ENCODE measurements around the gene OSBPL10.

The OSBPL10 gene

GRCh38 chr3:31661993-31662670 is 318.9 kb downstream of the OSBPL10 start:
- no peak for TF ChIP-seq ZNF274 (IDR thresholded peaks at IDR 0.05; ENCODE audit: low read depth, low read length)
- no peak overlapping the region for H3K4me3 ChIP-seq (ENCODE audit: low read length)

- no peak overlapping the region for H3K4me3 ChIP-seq (ENCODE audit: low read length)
- no peak for TF ChIP-seq ZNF274 (IDR thresholded peaks at IDR 0.05; ENCODE audit: low read depth, low read length)
Measured at GRCh38 chr3:31661286-31661685, 319.8 kb downstream of the OSBPL10 start.

- no peak overlapping the region for H3K4me3 ChIP-seq (ENCODE audit: low read length)
- no peak for TF ChIP-seq ZNF274 (IDR thresholded peaks at IDR 0.05; ENCODE audit: low read depth, low read length)
Measured at GRCh38 chr3:31659246-31659645, 321.8 kb downstream of the OSBPL10 start.

- H3K4me3 ChIP-seq (ENCODE audit: low read length) = no peak overlapping the region
- TF ChIP-seq ZNF274 (IDR thresholded peaks at IDR 0.05; ENCODE audit: low read depth, low read length) = no peak
Measured at GRCh38 chr3:31654998-31655397, 326.1 kb downstream of the OSBPL10 start.

GRCh38 chr3:31653464-31653863 is 327.6 kb downstream of the OSBPL10 start:
- TF ChIP-seq ZNF274 (IDR thresholded peaks at IDR 0.05; ENCODE audit: low read depth, low read length) = no peak

GRCh38 chr3:31652296-31652695 is 328.8 kb downstream of the OSBPL10 start:
- H3K4me3 ChIP-seq (ENCODE audit: low read length) = no peak overlapping the region
- no peak for TF ChIP-seq ZNF274 (IDR thresholded peaks at IDR 0.05; ENCODE audit: low read depth, low read length)

More at GRCh38 chr3:31653464-31653863, 327.6 kb downstream of the OSBPL10 start:
- no peak overlapping the region for H3K4me3 ChIP-seq (ENCODE audit: low read length)

- H3K4me3 ChIP-seq (ENCODE audit: low read length) = no peak overlapping the region
- no peak for TF ChIP-seq ZNF274 (IDR thresholded peaks at IDR 0.05; ENCODE audit: low read depth, low read length)
Measured at GRCh38 chr3:31648286-31648968, 332.6 kb downstream of the OSBPL10 start.

- no peak for TF ChIP-seq ZNF274 (IDR thresholded peaks at IDR 0.05; ENCODE audit: low read depth, low read length)
- no peak overlapping the region for H3K4me3 ChIP-seq (ENCODE audit: low read length)
Measured at GRCh38 chr3:31645256-31645655, 335.8 kb downstream of the OSBPL10 start.

- TF ChIP-seq ZNF274 (IDR thresholded peaks at IDR 0.05; ENCODE audit: low read depth, low read length) = no peak
- no peak overlapping the region for H3K4me3 ChIP-seq (ENCODE audit: low read length)
Measured at GRCh38 chr3:31639828-31640227, 341.2 kb downstream of the OSBPL10 start.

- H3K4me3 ChIP-seq (ENCODE audit: low read length) = no peak overlapping the region
- no peak for TF ChIP-seq ZNF274 (IDR thresholded peaks at IDR 0.05; ENCODE audit: low read depth, low read length)
Measured at GRCh38 chr3:31636694-31637442, 344.2 kb downstream of the OSBPL10 start.

- no peak overlapping the region for H3K4me3 ChIP-seq (ENCODE audit: low read length)
- no peak for TF ChIP-seq ZNF274 (IDR thresholded peaks at IDR 0.05; ENCODE audit: low read depth, low read length)
Measured at GRCh38 chr3:31636049-31636448, 345.0 kb downstream of the OSBPL10 start.

- H3K4me3 ChIP-seq (ENCODE audit: low read length) = no peak overlapping the region
- no peak for TF ChIP-seq ZNF274 (IDR thresholded peaks at IDR 0.05; ENCODE audit: low read depth, low read length)
Measured at GRCh38 chr3:31635545-31635944, 345.5 kb downstream of the OSBPL10 start.

GRCh38 chr3:31634476-31634875 is 346.6 kb downstream of the OSBPL10 start:
- TF ChIP-seq ZNF274 (IDR thresholded peaks at IDR 0.05; ENCODE audit: low read depth, low read length) = no peak
- no peak overlapping the region for H3K4me3 ChIP-seq (ENCODE audit: low read length)

- TF ChIP-seq ZNF274 (IDR thresholded peaks at IDR 0.05; ENCODE audit: low read depth, low read length) = no peak
- H3K4me3 ChIP-seq (ENCODE audit: low read length) = no peak overlapping the region
Measured at GRCh38 chr3:31629054-31629453, 352.0 kb downstream of the OSBPL10 start.

- no peak overlapping the region for H3K4me3 ChIP-seq (ENCODE audit: low read length)
- no peak for TF ChIP-seq ZNF274 (IDR thresholded peaks at IDR 0.05; ENCODE audit: low read depth, low read length)
Measured at GRCh38 chr3:31625358-31625757, 355.7 kb downstream of the OSBPL10 start.
